Skin of body (tissue), 2 donors: ENCODE data around the gene ALDOB. TPM values are rescaled to one million over a fixed set of nuclear protein-coding genes. Genes with fewer than 3 reads are reported as not detected.

ENCODE experiments used
- DNase-seq: peaks from one replicate; lab custom pipeline; 2025; lab: John Stamatoyannopoulos, UW
- total RNA-seq: library from RNA; depleted of rRNA; stranded (reverse); fragments of >200 nt; gene quantifications from one replicate; pipeline ENCODE4 v1.2.3, GENCODE V29; 2014

ALDOB gene
- total RNA-seq, 1 donor from 2014 or later = not detected

GRCh38 chr9:101427957-101428655 is 7.5 kb downstream of the ALDOB start:
- DNase-seq = no peak

- no peak for DNase-seq
Observed at GRCh38 chr9:101427358-101427757, 8.2 kb downstream of the ALDOB start.

GRCh38 chr9:101421653-101422065 is 13.9 kb downstream of the ALDOB start:
- DNase-seq = no peak

GRCh38 chr9:101419863-101420262 is 15.7 kb downstream of the ALDOB start:
- no peak for DNase-seq

GRCh38 chr9:101418518-101419430 is 16.8 kb downstream of the ALDOB start:
- DNase-seq = no peak

- DNase-seq = no peak
Observed at GRCh38 chr9:101417977-101418376, 17.6 kb downstream of the ALDOB start.

- no peak for DNase-seq
Observed at GRCh38 chr9:101417389-101417788, 18.2 kb downstream of the ALDOB start.

- DNase-seq = no peak
Observed at GRCh38 chr9:101415578-101415977, 20.0 kb downstream of the ALDOB start.

- no peak for DNase-seq
Observed at GRCh38 chr9:101414839-101415238, 20.7 kb downstream of the ALDOB start.

GRCh38 chr9:101409079-101409477 is 26.5 kb downstream of the ALDOB start:
- DNase-seq = no peak

- no peak for DNase-seq
Observed at GRCh38 chr9:101408374-101409078, 27.0 kb downstream of the ALDOB start.

- no peak for DNase-seq
Observed at GRCh38 chr9:101403516-101404285, 31.9 kb downstream of the ALDOB start.

- DNase-seq = no peak
Observed at GRCh38 chr9:101400120-101400519, 35.5 kb downstream of the ALDOB start.

- DNase-seq = no peak
Observed at GRCh38 chr9:101399643-101399970, 36.0 kb downstream of the ALDOB start.

GRCh38 chr9:101398930-101399642 is 36.5 kb downstream of the ALDOB start:
- no peak for DNase-seq

- DNase-seq = peak; percentile 99
Observed at GRCh38 chr9:101398068-101398929, 37.3 kb downstream of the ALDOB start, which contains the start of the genes MRPL50 and ZNF189. TSS of gene MRPL50 (minus strand) at chr9:101398618. CDS start at chr9:101398592, 26 bp downstream. TSS of gene ZNF189 (plus strand) at chr9:101398851. CDS start at chr9:101399157, 306 bp downstream.

GRCh38 chr9:101397746-101398067 is 37.9 kb downstream of the ALDOB start:
- DNase-seq = no peak

GRCh38 chr9:101394687-101395086 is 40.9 kb downstream of the ALDOB start:
- no peak for DNase-seq

GRCh38 chr9:101393135-101393534 is 42.4 kb downstream of the ALDOB start:
- no peak for DNase-seq
